T1000 (cell line): Measurements from ENCODE around the gene PSMD14.
A peak's percentile ranks its signal among the peaks of the same experiment; 100 is the strongest.
"Not testable (repeated sequence)": the region's sequence is repeated elsewhere in the genome, so short reads cannot be mapped to it uniquely, and the experiment has no call there.

Experiments used
- DNase-seq: peaks from one replicate; lab custom pipeline; 2025; ENCODE audit warnings: mixed read lengths; lab: John Stamatoyannopoulos, UW

Gene PSMD14

DNA sequence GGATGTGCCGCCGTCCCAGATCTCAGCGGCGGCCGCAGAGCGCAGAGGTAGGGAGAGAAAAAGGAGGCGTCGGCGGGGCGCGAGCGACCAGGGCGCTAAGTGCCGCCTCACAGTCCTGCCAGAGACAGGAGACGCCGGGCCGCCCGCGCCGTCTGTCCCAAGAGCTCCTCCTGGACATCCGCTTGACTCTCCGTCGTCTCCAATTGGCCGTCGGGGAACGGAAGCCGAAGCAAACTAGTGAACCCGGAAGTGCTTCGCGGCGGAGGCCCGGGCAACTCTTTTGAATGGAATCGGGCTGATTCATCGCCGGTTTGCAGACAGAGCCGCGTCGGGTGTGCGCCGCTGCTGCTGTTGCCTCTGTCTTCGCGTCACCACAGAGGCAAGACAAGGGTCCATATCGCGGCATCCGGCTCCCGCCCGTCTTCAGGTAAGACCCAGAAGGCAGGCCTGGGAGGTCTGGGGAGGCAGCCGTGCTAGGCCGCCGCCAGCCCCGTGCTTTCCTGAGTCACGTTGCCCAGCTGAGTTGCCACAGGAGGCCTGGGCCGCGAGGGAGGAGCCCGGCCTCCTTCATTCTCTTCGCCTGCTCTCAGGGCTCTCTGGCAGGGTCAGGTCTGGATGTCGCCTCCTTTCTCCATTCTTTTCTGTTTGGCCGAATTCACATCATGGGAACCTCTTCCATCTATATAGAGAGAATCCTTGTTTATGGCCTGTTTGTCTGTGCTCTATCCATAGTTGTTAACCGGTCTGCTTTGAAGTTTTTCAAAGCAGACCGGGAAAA is at the start of gene PSMD14:
Gene PSMD14 (plus strand): TSS at position 248 of the 778 bp plus-strand sequence. CDS start 10,401 bp downstream, outside the sequence.
- DNase-seq = peak; percentile 83

DNA sequence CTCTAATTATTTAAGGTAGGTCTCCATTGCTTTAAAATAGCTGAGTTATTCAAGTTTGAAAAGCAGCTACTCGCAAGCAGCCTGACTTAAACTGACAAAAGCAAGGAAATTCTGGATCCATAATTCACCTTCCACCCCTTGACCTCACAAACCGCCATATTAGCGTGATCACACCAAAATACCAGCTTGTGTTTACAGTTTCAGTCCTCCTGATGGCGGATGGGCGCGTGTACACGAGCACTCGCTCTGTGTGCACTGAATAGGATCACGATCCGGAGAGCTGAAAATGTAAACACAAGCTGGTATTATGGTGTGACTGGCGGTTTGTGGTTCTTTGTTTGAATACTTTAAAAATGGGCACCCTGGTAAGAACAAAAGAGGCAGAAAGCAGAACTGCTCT is 42.4 kb upstream of the PSMD14 start:
- DNase-seq = no peak

DNA sequence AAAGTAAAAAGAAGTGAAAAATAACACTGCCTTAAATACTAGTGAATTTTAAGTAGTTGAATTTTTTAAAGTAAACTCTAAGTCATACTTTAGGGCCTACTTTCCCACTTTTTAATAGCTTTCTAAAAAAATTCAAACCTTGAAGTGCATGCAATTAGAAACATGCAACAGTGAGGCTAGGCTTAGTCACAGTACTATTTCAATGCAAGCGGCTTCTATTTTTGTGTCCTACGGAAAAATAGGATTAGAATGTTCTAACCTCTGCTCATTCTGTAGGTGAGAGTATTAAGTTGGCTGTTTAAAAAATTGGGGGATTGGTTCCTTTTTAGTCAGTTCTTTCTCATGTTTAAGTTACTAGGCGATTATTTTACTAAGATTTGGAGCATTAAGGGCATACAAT is 39.1 kb upstream of the PSMD14 start:
- no peak for DNase-seq

DNA sequence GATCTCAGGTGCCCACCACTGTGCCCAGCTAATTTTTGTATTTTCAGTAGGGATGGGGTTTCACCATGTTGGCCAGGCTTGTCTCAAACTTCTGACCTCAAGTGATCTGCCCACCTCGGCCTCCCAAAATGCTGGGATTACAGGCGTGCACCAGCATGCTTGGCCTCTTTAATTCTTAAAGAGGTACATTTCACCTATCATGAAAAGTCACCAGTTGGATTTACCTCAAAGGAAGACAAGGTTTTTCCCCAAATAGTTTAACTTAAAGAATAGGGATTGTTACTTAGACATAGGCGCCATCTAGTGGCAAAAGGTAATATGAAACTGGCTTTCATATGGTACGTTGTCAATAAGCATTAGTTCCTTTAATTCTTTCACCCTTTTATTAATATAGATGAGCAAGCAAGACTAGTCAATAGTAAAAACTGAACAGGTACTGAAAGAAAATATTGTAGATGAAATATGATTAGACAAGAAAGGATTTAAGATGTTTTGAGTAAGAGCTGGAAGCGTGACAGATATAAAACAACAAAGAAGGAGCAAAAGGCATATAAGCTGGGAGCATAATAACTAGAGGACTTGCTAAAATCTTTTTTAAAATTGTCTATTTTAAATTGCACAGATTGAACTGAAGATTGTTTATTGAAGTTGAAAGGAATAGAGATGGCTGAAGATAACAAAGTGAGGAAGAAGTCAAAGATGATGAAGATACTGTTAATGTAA is 35.0 kb upstream of the PSMD14 start:
- no peak for DNase-seq

DNA sequence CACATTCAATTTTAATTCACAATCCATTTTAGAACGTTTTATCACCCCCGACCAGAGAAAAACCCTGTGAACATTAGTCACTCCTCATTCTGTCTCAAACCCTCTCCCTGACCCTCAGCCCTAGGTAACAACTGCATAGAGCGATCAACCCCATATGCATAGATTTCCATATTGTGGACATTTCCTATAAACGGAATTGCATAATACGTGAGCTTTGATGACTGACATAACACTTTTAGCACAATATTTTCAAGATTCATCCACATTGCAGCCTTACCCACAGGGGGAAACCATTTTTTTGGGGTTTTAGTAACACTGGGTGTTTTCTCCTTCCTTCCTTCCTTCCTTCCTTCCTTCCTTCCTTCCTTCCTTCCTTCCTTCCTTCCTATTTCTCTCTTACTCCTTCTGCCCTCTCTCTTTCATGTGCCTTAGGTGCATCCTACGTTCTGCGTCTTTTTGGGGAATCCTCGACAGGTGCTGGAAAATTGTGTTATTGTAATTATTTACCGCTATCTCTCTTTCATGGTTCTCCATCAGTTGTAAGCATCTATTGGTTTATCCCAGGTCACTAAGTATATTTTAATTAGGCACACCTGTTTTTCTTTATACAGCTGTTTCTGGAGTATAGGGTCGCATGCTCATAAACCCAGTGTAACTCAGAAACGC is 29.5 kb upstream of the PSMD14 start:
- not testable (repeated sequence) for DNase-seq

DNA sequence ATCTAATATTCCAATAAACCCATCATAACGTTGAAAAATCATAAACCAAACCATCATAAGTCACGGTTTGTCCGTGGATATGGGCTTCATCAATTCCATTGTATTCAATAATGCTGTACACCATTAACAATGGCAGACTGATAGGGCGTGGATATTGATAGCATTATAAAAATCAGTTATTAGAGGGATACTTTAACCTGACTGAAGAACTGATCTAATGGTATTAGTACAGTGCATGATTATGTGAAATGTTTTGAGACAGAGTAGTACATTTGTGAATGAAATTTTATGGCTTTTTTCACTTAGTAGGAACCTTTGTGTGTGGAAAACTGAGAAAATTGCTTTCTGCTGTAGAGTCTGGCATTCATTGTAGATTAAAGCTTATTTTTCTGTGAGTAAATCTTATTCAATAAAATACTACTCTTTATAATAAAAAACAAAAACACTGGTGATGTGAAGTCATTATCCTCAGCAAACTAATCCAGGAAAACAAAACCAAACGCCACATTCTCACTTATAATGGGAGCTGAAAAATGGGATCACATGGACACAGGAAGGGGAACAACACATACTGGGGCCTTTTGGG is 28.9 kb upstream of the PSMD14 start:
- not testable (repeated sequence) for DNase-seq

DNA sequence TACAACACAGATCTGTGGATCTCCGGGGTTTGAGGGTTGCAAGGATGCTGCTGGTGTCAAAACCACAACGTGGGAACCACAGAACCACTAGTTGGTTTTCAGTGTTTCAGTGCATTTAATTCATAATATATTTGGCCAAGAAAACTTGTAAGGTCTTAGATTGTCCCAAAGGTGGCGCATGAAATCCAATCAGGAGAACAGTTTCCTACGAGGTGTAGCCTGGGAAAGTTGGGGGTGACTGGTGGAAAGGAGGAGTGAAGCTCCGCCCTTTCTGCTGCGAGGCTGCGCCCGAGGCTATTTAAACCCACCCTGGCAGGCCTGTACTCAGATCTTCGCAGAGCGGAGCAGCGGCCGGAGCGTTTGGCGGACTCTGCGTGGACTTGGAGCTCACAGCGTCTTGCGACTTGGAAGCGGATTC is 27.3 kb upstream of the PSMD14 start:
- DNase-seq = not testable (repeated sequence)

DNA sequence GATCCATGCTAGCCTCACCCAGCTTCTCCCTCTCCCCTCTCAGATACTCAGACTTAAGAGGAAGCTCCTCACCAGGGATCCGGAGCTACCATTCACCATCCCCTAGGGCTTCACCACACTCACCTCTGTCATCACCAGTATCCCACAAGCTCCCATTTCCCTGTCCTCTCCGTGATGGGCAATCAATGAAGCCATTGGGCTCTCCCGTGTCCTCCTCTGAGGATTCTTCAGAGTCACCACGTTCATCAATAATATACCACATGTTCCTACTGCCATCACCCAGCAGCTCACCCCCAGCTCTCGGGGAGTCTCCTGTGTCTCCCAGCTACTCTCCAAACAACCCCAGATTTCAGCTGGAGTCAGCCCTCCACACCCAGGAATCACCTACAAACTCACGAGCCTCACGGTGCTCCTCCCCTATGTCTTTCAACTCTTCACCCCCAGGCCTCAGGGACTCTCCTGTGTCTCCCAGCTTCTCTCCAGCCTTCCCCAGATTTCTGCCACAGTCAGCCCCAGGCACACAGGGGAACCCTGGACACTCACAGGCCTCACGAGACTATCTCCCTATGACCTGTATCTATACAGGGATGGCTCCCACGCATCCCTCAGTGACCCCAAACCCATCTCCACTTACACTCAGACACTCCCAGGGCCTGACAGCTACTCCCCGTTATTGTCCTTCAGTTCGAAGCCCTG is 26.5 kb upstream of the PSMD14 start:
- not testable (repeated sequence) for DNase-seq

DNA sequence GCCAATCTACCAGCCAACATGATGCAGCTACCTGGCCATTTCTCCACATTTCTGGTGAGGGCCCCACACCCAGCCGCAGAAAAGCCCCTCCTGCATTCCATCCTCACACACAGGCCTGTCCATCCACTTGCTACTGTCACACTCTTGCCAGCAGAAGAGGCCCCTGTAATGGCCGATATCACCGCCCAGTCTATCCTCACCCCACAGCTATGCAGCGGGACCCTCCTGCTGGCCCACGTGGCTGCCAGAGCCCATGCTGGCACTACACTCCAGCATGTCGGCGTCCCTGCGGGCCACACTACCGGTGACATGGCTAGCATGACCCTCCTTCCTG is 25.9 kb upstream of the PSMD14 start:
- not testable (repeated sequence) for DNase-seq

DNA sequence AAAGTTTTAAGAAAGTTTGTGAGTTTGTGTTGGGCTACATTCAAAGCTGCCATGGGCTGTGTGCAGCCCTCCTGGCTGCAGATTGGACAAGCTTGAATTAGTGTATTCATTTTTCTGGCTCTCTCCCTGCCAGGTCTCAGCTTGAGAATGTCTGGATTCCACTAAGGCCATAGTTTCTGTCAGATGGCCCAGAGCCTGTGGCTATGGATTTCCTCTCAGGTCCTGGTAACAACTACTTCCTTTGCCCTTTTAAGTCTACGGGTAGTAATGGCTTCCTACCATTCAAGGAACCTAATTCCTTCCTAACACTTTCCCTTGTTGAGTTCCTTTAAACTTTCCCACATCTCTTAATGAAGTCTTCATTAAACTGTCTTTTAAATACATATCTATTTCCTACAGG is 24.3 kb upstream of the PSMD14 start:
- no peak for DNase-seq

DNA sequence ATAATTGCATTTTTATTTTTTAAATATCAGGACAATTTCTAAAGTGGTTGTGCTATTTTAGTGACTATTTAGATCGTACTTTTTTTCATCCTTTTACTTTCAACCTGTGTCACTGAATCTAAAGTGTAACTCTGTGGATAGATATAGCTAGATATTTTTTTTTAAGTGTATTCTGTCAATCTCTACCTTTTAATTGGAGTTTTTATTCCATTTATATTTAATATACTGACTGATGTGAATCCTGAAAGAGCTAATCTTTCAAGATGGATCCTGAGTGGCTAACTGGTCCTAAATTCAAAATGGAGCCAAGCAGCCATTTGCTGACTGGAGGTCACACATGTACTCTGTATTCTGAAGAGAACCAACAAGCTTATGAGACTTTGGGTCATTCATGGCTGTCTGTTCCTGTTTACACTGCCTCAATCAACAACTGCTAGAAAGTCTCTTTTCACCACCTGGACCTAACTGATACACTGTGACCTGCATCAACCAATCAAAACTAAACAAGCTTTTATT is 4.6 kb upstream of the PSMD14 start:
- DNase-seq = no peak

DNA sequence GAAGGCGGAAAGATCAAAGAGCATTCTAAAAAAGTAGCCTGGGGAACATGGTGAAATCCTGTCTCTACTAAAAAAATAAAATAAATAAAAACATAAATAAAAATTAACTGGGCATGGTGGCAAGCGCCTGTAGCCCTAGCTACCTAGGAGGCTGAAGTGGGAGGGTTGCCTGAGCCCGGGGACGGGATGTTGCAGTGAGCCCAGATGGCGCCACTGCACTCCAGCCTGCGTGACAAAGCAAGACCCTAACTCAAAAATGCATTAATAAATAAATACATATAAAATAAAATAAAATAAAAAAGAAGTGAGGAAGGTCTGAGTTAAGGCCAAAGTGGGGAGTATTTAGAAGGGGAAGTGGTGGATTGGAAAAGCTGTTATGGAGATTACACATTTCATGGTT is 1.3 kb upstream of the PSMD14 start:
- DNase-seq = no peak

DNA sequence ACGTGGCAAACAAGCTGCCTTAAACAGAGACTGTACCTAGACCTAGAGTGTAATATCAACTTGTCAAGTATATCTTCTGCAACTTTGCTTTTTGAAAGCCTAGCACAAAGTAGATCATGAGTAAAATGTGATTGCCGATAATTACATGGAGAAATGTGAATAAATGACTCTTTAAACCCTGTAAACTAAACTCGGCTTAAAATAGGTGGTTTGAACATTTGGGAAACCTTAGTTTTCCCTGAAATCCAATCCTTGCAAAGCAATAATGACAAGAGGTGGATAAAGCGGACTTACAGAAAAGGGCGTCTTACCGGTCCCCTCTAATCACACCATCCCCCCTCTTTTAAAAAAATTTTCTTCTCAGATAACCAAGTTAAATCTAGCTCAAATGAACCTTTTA is 549 bp upstream of the PSMD14 start:
- no peak for DNase-seq

DNA sequence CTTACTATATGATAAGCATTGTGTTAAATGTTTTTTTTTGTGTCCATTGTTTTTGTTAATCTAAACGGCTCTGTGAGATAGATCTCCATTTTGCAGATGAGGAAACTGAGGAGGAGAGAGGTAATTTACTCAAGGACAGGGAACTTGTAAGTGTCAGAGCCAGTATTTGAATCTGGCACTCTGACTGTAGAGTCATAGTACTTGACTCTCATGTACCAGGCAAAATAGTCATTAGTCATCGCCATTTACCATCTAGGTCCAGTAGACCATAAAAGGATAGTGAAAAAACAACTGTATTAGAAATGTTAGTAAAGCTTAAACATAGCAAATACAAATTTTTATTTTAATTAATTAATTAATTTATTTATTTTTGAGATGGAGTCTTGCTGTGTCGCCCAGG is 4.8 kb downstream of the PSMD14 start:
- no peak for DNase-seq

DNA sequence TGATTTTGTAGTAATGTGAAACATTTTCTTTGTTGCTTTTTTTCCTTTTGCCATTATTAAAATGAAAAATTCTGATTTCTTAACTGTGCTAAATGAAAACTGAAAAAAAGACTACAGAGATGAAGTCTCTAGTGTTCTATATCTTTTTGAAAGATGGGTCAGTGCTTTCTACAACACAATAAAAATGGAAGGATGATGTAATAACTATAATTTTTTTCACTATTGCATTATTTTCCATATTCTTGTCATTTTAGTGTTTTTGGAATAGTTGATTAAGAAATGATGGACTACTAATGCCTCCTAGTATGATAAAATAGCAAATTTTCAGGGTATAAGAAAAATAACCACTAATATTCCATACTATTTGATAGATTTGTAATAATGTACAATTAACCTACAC is 7.2 kb downstream of the PSMD14 start:
- DNase-seq = no peak

DNA sequence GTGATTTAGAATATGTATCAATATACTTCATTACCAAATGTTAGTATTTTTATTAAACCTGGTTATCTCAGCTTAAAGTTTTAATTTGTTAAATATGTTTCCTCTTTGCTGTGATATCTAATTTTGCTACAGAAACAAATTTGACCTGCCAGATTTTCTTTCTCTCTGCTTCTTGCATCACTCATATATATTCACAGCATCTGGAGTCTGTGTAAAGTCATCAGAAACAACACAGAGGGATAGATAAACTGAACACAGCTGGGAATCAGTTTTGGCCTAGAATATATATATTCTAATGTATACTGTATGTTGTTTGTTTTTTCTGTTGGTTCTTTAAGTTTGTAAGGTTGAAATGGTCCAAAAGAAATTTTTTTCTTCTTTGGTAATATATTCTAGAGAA is 8.5 kb downstream of the PSMD14 start:
- no peak for DNase-seq

DNA sequence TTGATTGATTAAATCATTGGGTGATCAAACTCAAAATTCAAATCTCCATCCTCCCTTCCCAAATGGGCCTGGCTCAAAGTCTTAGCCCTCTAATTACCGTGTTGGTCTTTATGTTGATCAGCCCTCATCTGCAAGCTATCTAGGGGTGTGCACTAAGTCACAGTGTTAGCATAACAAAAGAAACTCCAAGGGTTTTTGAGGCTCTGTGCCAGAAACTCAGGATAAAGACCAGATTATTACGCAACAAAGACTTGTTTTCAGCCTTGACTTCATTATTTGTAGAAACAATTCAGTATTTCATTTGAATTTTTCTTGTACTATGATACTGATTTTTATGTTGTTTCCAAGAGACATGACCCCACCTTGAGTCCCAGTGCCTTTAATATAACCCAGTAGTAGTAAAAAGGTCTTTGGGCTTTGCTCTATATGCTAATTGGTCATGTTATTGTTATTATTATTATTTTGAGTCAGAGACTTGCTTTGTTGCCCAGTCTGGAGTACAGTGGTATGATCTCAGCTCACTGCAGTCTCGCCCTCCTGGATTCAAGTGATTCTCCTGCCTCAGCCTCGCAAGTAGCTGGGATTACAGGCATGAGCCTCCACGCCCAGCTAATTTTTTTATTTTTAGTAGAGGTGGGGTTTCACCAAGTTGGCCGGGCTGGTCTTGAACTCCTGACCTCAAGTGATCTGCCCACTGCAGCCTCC is 13.9 kb downstream of the PSMD14 start:
- no peak for DNase-seq

DNA sequence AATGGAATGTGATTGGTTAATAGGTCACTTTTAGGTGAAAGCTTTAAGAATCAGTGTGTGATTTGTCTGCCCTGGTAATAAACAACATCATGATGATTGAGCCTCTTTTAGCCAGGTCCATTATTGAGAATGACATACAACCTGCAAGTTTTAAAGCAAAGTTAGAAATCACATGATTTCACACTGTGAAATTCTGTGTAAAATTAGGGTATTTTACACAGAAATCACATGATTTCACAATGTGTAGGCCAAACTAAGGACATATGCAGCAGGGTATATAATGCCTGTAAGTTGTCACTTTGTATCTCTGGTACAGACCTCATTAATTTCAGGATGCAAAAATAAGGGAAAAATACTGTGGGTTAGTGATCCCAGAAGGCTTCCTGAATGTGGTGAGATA is 16.7 kb downstream of the PSMD14 start:
- DNase-seq = no peak

DNA sequence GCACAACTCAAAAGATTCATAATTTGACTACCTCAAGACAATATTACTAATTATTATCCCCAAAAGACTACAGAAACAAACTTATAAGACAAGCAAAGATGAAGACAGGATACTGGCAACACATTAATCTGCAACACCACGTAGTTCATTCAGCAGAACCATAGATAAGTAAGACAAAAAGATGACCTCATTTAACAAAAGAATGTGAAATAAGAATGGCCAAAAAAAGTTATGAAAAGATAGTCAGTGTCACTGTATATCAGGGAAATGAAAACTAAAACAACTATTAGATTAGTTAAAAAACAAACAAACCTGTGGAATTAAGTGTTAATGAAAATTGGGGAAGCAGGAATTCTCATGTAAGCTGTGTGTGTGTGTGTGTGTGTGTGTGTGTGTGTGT is 19.4 kb downstream of the PSMD14 start:
- no peak for DNase-seq

DNA sequence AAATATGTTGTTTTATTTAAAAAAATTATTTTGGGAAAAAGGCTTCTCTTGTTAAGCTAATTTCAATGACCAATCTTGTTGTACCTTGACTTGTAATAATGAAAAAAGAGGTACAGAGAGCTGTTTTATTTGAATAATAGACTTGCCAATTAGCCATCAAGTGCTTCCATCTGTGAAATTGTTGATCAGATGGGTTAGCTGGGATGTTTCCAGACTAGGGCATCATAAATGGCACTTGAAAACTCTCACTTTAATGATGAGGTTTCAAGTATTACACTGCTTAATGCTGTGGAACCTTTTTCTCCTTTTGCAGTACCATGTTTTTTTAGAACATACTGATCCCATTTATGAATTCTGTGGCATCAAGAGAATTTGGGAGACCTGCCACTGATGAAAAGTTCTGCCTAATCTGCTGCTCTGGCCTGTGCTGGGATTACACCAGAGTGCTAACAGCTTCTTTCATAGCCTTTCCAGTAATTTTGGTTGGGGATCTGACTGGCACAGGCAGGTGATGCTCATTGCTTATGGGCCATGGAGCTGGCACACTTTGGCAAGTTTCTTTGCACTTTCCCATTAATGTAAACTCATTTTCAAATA is 24.2 kb downstream of the PSMD14 start:
- DNase-seq = no peak

DNA sequence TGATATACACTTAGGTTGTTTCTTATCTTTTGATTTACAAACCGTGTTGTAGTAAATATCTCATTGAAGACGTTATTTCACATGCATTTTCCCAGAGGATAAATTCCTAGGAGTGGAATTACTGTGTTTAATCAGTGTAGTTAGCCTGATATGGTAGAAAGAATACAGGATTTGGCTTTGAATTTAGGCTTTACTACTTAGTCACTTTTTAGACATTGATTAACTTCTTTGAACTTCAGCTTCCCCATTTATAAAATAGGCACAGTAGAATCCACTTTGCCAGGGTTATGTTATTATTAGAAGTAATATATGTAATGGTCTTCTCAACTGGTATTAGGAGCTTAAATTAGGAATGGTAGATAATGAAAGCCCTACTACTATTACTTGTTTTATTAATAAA is 27.4 kb downstream of the PSMD14 start:
- no peak for DNase-seq
